DOHH2 (cell line): Measurements from ENCODE around the gene ZSCAN21.

Experiments
- CTCF ChIP-seq: fragments of 200-600 bp; sonication (generic); IDR thresholded peaks from one replicate; pipeline ENCODE4 v1.5.1; 2014; ENCODE audit warnings: antibody characterized with exemption, mild to moderate bottlenecking, low read depth, low read length; ENCODE audit not compliant: poor library complexity, severe bottlenecking
- EZH2phosphoT487 ChIP-seq: fragments of 200-600 bp; sonication (generic); IDR thresholded peaks from 2 replicates; pipeline ENCODE4 v1.6.1; 2017; ENCODE audit warnings: borderline replicate concordance, mild to moderate bottlenecking, antibody characterized with exemption, low read length, moderate library complexity, mixed read lengths

GRCh38 chr7:100007887-100008286, 41.7 kb upstream of the ZSCAN21 start:
- TF ChIP-seq CTCF (no peak), EZH2phosphoT487 (no peak)
